ENCODE data around the gene DCAF7.

Gene DCAF7

GRCh38 chr17:63525190-63525946 lies 24.9 kb upstream of the DCAF7 start:
- no peak for DNase-seq (ENCODE audit: low read depth)

GRCh38 chr17:63526861-63527260 lies 23.4 kb upstream of the DCAF7 start:
- DNase-seq (ENCODE audit: low read depth): no peak

- DNase-seq (ENCODE audit: low read depth): no peak
Measured at GRCh38 chr17:63528183-63528582, 22.1 kb upstream of the DCAF7 start.

GRCh38 chr17:63529711-63530556 lies 20.3 kb upstream of the DCAF7 start:
- no peak for DNase-seq (ENCODE audit: low read depth)

- DNase-seq (ENCODE audit: low read depth): no peak
Measured at GRCh38 chr17:63530557-63531021, 19.7 kb upstream of the DCAF7 start.

GRCh38 chr17:63531022-63531965 lies 19.0 kb upstream of the DCAF7 start:
- DNase-seq (ENCODE audit: low read depth): no peak

GRCh38 chr17:63533433-63534077 lies 16.7 kb upstream of the DCAF7 start:
- DNase-seq (ENCODE audit: low read depth): no peak

- no peak for DNase-seq (ENCODE audit: low read depth)
Measured at GRCh38 chr17:63534078-63534570, 16.2 kb upstream of the DCAF7 start.

GRCh38 chr17:63534816-63535455 lies 15.3 kb upstream of the DCAF7 start:
- DNase-seq (ENCODE audit: low read depth): no peak

GRCh38 chr17:63535640-63536039 lies 14.6 kb upstream of the DCAF7 start:
- no peak for DNase-seq (ENCODE audit: low read depth)

GRCh38 chr17:63537001-63537400 lies 13.3 kb upstream of the DCAF7 start:
- no peak for DNase-seq (ENCODE audit: low read depth)

- DNase-seq (ENCODE audit: low read depth): no peak
Measured at GRCh38 chr17:63537991-63538692, 12.1 kb upstream of the DCAF7 start.

GRCh38 chr17:63538693-63539595 lies 11.3 kb upstream of the DCAF7 start:
- DNase-seq (ENCODE audit: low read depth): no peak

- DNase-seq (ENCODE audit: low read depth): no peak
Measured at GRCh38 chr17:63540590-63540989, 9.7 kb upstream of the DCAF7 start.

GRCh38 chr17:63542218-63542545 lies 8.1 kb upstream of the DCAF7 start:
- no peak for DNase-seq (ENCODE audit: low read depth)

GRCh38 chr17:63542942-63543821 lies 7.1 kb upstream of the DCAF7 start:
- DNase-seq (ENCODE audit: low read depth): no peak

GRCh38 chr17:63543822-63544420 lies 6.4 kb upstream of the DCAF7 start:
- no peak for DNase-seq (ENCODE audit: low read depth)
